CD4-positive, alpha-beta T cell treated with Interleukin-17A for 4 hours (primary cell): Measurements from ENCODE around the gene C1orf21.

ENCODE experiments used
- DNase-seq: peaks from one replicate; pipeline ENCODE4 v3.0.0-alpha.2; 2020; ENCODE audit warnings: mixed read lengths

C1orf21 gene

DNA sequence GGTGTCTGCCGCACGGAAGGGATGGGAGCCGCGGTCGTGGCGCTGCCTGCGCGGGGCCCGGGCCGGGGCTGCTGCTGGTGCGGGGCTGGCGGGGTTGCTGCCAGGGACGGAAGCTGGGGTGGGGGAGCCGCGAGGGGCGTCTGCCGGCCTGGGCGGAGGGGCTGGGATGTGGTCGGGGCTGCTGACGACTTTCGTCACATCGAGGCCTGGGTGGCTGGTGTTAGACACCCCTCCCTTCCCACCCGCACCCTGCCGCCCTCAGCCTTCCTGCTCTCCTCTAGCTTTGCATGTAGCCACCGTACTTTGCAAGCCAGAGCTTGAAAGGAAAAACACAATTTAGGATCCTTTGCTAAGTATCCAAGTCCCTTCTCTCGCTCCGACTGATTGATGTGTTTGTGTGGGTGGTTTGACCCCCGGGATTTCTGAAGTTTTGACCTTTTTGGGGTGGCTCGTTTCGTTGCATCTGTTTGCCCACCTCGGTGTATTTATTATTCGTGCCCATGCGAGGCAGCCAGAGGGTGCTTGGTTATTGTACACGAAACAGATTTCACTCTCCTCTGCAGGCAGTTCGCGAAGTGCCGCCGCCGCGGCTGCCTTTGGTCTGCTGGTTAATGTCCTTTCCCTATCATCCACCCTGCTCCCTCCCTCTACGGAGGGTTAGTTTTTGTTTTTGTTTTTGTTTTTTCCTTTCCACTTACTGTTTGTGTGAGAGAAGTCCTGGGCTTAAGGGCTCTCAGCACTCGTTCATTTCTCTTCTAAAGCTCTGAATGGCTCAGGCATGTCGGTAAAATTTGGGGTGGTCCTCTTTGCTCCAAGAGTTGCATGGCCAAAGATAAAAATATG is 868 bp downstream of the C1orf21 start:
- peak; percentile 33 for DNase-seq

DNA sequence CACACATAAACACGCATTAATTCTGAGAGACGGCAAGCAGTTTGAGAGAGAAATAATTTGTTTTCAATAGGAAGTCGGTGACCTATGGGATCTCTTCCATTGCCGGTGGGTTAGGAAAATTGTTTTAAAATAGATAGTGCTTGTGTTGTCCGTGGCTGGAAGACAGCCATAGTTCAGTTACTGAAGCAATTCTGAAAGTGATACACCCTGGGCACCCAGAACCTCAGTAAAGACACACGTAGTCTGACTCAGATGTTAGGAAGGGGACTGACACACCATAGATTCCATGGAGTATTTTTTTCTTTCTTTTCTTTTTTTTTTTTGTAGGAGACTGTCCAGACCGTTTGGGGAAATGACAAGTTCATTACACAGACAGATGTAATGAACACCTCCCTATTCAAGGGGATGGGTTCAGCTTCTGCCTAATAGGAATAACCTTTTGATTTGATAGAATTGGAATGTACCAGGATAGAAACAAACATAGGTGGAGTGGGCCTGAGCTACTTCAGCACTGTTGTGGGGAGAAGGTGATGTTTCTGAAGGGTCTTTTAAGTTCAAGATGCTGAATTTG is 1.6 kb downstream of the C1orf21 start:
- no peak for DNase-seq

DNA sequence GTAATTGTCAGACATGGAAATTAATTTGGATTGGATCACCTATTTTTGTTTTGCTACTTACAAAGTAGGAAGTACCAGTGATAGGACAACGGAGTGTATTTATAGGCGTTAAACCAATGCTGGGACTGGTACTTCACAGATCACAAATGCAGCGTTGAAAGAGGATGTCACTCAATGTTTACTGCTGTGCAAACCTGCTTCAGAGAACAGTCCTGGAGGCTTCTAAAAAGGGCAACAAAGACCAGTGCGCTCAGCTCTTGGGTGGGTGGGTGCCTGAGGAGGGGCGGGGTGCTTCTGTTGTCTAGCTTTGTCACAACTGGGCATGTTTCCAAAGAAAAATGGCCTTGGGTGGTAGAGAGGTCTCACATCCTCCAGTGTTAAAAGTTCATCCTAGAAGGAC is 2.1 kb downstream of the C1orf21 start:
- no peak for DNase-seq

DNA sequence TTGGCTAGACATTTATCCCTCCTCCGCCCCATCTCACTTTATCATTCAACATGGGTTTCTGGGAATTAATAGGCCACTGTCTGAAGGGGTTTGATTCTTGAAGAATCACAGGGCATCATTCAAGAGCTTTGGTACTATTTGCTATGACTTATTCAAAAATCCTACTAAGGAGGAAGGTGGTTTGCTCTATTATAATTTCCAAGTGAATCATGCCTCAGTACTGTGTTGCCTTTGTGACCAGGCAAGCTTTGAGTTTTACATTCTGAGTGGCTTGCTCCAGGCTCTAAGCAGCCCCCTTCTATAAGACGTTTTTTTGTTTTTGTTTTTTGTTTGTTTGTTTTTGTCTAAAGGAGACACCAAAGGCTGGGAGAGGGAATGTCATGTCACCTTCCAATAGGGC is 2.6 kb downstream of the C1orf21 start:
- DNase-seq: no peak

DNA sequence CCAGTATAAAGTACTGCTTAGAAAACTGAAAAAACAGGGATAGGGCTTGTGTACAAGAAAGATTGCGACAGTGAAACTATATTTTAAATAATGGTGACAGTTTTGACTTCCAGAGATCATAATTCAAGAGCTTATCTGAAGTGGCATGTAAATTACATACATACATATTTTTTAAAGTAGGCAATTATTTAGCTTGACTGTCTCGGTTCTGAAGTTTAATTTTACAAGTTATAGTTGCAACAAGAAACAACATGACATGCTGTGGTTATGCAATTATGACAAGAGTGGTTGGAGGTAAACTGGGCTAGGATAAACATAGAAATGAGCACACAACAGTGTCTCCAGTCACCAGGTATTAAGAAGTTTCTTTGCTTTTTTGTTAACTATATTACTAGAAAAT is 4.1 kb downstream of the C1orf21 start:
- DNase-seq: no peak

DNA sequence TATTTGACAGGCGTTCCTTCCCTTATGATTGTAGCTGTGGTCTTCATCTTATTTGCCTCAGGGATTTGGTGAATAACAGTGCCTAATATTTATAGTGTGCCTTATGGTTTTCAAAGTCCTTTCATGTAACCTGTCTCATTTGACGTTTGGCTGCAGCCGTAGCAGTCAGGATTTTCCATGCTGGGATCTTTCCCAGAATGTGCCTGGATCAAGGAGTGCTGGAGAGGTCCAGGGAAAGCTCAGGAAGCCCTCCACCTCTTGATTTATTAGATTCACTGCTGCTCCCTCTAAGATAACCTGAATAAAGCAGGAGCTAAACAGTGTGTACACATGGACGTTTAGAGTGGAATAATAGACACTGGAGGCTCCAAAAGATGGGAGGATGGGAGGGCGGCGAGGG is 5.2 kb downstream of the C1orf21 start:
- DNase-seq: no peak

DNA sequence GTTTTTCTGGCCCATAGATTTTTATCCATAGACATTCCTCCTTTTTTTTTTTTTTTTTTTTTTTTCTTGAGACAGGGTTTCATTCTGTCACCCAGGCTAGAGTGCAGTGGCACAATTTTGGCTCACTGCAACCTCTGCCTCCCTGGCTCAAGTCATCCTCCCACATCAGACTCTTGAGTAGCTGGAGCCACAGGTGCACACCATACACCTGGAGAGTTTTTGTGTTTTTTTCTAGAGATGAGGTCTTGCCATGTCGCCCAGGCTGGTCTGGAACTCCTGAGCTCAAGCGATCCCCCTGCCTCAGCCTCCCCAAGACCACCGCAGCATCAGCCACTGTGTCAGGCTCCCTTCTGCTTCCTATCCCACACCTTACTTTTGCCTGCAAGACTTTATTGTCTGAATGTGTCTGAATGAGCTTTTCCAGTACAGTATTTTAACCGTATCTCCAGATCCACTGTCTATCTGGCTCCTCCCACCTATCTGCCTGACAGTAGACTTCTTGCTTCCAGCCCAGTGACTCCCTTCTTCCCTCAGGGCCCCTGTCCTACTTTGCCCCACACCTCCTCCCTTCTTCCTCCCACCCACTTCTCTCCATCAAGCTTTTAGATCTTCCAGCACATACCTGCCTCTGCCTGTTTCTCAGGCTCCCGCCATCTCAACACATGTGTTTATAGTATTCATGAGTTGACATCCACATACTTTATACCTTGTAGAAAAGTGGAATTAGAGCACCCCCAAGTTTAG is 6.1 kb downstream of the C1orf21 start:
- DNase-seq: no peak

DNA sequence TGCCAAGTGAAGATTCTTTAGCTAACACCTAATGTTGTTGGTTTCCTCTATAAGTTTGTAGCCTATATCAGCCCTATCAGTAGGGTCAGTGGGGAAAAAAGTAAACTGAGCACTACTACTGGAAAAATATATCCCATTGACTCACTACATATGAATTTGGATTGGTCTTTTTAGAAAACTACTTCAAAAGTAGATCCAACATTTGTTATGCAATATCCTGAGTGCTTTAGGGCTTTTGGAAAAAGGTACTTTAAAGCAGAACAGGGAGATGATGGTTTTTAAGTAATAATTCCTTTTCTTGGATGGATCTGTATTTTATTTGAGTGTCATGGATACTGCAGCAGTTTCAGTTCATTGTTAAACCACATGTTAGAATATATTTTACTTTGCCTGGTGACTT is 7.1 kb downstream of the C1orf21 start:
- no peak for DNase-seq

DNA sequence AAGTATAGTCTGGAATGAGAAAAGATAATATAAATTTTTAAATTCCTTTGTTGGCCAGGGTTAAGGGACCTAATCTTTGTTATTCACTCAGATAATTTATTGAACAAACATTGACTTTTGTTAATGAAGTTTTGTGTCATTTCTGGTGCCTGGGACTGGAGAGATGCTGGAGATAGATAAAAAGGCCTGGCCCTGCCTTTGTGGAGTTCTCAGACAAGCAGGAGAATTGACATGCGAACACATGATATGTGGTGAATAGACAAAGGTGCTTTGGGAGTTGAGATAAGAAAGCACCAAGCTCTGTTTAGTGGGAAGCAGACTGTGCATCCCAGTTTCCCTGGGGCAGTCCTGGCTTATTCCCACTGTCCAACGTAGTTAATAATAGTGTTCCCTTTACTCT is 8.5 kb downstream of the C1orf21 start:
- no peak for DNase-seq

DNA sequence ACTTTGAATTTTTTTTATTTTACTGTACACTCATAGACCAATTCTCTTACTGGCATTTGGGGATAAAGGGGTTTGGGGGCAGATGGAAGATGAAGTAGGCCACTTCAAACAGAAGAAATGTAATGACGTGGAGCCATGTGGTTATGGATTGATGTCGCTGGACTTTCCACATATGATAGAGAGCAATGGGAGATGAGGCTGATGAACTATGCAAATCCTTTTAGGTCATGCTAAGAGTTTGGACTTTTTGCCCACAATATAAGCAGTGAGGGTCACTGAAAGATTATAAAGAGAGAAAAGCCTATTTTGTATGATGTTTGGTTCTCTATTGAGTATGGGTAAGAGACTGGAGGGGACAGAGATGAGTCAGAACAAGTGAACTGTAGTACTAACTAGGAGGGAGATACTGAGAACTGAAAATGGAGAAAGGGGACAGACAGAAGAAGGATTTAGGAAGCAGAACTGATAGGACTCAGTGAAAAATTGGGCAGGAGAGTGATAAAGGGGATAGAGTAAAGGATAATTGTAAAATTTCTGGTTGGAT is 9.2 kb downstream of the C1orf21 start:
- DNase-seq: no peak

DNA sequence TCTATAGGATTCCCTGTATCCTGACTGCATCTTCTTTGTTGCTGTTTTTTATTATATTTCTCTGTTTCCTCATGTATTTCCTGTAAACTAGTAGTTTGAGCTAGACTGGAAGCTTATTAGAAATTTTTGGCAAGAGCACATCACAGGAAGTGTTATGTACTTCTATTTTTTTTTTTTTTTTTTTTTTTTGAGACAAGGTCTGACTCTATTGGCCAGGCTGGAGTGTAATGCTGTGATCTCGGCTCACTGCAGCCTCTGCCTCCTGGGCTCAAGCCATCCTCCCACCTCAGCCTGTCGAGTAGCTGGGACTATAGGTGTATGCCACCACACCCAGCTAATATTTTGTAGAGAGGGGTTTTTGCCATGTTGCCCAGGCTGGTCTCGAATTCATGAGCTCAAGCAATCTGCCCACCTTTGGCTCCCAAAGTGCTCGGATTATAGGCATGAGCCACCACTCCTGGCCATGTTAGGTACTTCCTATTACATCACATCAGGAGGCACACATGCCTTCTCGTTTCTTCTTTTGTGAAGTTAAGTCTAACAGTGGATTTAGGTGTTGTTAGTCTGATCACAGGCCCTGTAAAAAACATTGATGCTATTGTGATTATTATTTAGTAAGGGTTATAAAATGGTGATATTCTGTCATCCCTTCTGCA is 12.5 kb downstream of the C1orf21 start:
- no peak for DNase-seq

DNA sequence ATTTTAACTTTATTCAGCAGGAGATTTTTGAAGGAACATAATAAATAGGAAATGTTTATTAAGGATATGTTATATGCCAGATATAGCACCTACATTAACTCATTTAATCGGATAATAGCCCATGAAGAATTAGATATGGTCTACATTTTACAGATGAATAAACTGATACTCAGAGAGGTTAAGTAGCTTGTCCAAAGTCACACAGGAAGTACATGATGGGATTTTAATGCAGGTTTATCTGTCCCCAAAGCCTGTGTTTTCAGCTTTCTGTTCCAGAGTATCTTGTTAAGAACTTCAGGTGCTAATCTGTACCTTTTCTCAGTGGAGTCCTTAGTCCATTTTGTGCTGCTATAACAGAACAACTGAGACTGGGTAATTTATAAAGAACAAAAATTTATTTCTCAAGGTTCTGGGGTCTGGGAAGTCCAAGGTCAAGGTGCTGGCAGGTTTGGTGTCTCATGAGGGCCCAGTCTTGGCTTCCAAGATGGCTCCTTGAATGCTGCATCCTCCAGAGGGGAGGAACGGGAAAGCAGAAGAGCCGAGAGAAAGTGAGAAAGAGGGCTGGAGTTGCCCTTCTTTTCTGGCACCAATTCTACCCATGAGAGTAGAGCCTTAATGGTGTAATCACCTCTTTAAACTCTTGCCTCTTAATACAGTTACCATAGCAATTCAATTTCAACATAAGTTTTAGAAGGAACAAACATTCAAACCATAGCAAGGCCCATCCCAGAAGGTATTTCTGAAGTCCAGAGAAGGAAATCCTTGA is 17.3 kb downstream of the C1orf21 start:
- DNase-seq: no peak

DNA sequence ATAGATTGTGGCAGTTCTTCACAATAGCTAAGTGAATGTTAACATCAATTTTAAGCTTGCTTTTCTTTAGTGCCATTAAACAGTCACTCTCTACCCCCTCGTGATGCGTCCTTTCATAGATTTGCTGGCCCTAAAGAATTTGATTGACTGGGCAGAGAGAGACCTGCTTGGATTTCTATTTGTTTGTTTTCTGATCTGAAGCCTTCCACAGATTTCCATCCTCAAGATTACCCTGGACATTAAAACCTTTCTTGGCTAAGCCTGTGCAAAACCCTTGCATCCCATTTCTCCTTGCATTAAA is 17.8 kb downstream of the C1orf21 start:
- no peak for DNase-seq

DNA sequence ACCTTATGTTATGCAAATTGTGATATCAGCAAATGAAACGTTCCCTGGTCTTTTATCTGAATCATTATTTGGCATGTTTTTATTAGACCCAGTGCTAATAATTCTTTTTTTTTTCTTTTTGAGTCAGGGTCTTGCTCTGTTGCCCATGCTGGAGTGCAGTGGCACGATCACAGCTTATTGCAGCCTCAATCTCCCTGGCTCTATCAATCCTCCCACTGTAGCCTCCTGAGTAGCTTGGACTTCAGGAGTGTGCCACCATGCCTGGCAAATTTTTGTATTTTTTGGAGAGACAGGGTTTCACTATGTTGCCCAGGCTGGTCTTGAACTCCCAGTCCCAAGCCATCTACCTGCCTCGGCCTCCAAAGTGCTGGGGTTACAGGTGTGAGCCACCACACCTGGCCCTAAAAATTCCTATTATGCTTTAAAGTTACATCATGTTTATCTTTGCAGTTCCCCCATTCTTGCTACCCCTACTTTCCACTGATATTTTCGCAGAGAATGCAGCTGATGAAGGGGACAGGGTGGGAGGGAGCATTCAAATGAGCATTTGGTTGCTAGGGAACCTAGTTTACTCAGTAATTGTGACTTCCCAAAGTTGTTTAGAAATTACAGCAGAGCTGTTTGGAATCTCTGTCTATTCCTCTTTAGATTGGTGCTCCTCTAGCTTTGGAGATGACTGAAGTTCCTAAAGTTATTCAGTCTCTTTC is 18.4 kb downstream of the C1orf21 start:
- DNase-seq: no peak

DNA sequence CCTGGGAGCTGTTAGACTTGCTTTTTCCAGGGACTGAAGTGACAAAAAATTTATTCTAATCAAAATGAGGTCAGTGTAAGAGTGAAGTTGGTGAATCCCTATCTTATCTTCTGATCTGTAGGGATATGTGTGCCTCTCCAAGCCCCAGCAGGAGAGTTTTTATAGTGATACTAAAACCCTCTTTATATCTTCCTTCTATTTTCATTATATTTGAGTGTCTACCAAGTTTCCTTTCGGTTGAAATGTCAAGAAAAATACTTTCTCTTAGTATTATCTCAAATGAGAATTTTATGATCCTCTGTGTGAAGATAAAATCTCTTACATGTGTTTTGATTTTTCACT is 18.9 kb downstream of the C1orf21 start:
- no peak for DNase-seq

DNA sequence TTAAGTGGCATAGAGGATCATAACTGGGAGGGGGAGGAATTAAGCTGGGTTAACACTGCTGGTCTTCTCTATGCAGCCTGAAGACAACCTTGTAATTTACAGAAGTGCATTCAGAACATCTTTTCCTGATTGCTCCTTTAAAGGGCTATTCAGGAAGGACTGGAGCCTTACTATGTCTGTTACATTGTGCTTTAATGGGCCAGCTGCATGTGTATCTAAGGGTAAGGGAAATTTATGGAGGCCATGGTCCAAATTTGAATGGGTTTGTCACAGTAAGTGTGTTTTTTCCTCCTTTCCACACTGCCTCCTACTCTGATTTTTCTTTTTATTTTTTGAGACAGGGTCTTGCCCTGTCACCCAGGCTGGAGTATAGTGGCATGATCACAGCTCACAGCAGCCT is 19.6 kb downstream of the C1orf21 start:
- no peak for DNase-seq

DNA sequence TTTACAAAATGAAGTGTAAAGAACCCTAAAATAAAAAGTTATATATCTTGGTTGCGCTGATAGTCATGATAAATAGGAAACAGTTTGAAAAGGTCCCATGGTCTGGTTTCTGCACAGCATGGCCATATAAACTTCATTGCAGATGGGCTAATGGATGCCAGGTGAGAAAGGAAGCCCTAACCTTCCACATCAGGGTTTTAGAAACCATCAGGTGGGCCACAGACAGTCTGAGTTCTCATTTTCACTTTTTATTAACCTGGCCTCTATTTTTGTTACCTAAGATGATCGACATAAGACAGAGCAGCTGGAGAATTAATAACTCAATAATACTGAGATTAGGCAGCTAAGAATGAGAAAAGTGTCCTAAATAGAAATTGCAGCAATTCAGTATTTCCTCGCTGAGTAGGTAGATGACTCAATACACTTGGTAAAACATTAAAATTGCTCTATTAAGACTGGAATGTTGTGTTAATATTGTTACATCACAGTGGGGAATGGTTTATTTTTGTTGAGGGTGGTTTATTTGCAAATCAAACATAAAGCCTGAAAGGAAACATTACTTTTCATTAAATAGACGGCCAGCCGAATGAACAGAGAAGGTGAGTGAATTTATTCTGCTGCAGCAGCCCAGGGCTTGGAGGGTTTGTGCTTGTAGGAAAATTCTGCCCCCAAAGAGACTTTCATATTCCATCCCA is 21.1 kb downstream of the C1orf21 start:
- no peak for DNase-seq

DNA sequence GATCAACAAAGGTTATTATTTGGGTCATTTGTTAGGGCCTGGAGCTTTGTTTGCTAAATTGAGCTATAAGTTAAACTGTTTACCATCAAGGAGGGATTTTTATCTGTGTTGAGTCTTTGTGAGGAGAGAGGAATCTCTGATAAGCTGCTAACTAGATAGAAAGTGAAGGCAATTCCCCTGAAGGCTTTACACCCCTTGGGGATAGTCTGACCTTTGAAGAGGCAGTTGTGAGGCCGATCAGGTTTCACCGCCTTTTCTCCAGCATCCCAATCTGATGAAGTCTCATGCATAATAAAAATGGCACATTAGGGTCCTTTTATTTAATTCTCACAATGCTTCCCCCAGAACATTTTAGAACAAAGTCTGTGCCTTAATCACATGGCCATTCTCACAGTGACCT is 21.8 kb downstream of the C1orf21 start:
- DNase-seq: no peak

DNA sequence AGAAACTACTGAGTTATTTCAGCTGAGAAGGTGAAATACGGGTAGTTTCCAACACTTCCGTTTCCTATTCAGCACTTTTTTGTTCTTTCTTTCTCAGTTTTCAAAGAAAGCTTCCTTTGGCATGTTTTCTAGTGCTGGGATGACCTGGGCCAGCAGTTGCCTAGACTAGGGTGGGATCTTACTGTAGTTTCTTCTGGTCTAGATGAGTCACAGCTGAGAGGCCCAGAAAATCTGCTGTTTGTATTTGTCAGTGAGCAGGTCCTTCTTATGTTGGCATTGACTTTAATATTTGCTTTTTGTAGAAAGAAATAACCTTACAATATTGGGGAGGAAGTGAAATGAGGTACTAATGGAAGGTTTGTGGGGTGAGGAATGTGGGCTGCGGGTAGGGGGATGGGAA is 22.2 kb downstream of the C1orf21 start:
- no peak for DNase-seq

DNA sequence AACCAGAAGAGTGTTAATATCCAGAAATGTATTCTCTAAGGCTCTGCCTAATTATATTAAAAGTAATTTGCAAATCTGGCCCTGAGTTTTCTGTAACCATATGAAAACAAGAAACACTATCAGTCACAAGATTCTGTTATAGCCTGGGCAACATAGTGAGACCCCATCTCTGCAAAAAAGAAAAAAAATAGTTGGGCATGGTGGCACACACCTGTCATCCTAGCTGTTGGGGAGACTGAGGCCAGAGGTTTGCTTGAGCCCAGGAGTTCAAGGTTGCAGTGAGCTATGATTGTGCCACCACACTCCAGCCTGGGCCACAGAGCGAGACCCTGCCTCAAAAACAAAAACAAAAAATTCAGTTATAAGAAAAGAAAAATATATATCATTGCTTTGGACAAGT is 25.6 kb downstream of the C1orf21 start:
- DNase-seq: no peak

DNA sequence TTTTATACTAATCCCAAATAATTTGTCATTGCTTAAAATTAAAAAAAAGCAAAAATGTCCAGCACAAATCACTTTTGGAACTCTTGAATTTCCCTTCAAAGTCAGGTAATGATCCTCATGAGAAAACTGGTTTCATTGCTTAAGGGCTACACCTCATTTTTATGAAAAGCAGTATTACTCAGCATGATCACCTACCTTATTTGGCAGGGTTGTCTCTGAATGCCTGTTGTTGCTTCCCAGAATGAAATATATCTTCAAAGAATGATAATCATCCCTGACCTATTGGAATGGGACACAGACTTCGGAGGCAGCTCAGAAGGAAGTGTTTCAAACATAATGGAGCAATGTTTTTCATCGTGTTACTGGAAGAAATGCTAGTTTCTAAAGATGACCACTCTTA is 29.7 kb downstream of the C1orf21 start:
- no peak for DNase-seq

DNA sequence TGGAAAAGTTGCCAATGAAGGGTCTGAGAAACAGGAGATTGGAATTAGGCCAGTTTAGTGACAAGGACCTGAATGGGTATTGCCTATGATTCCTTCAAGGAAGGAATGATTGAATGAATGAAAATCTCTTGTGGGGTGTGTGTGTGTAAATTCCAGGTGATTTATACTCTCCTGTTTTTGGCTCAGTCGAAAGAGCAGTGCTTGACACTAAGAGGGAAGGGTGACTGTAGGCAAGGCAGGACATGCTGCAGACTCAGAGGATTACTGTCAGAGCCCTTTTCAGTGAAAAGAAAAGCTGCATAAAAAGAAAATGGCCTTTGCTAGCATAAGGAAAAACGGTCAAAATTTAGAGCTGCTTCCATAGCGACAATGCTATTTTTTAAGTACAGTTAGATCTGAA is 30.1 kb downstream of the C1orf21 start:
- no peak for DNase-seq
